GM18909 (cell line): Measurements from ENCODE around the gene FNDC4.

Experiments used
- ATAC-seq: cut with Tn5 transposase; IDR thresholded peaks from one replicate; pipeline ENCODE4 v1.9.1; 2021; ENCODE audit warnings: mild to moderate bottlenecking; ENCODE audit not compliant: unreplicated experiment, poor library complexity

Gene FNDC4

GRCh38 chr2:27495840-27496356, 898 bp upstream of the FNDC4 start:
- no peak for ATAC-seq

GRCh38 chr2:27494284-27494943, 586 bp downstream of the FNDC4 start:
- no peak for ATAC-seq

GRCh38 chr2:27493948-27494283, 1.1 kb downstream of the FNDC4 start:
- ATAC-seq: no peak

- no peak for ATAC-seq
These were observed 2.4 kb downstream of the FNDC4 start for GRCh38 chr2:27492557-27492956.

GRCh38 chr2:27489498-27490397, 5.3 kb downstream of the FNDC4 start, which contains the start of gene IFT172:
Gene IFT172, minus strand, starts transcription at chr2:27489743. Its CDS starts 90 bp downstream, at chr2:27489653.
- peak; percentile 94 for ATAC-seq

GRCh38 chr2:27489118-27489497, 5.9 kb downstream of the FNDC4 start:
- ATAC-seq: no peak

- no peak for ATAC-seq
These were observed 9.5 kb downstream of the FNDC4 start for GRCh38 chr2:27485496-27485895.

- no peak for ATAC-seq
These were observed 23.0 kb downstream of the FNDC4 start for GRCh38 chr2:27471961-27472360.

- ATAC-seq: no peak
These were observed 30.6 kb downstream of the FNDC4 start for GRCh38 chr2:27464443-27464842.

- ATAC-seq: no peak
These were observed 33.9 kb downstream of the FNDC4 start for GRCh38 chr2:27461118-27461517.

- no peak for ATAC-seq
These were observed 41.0 kb downstream of the FNDC4 start for GRCh38 chr2:27453968-27454367.

- no peak for ATAC-seq
These were observed 43.9 kb downstream of the FNDC4 start for GRCh38 chr2:27451095-27451494.

GRCh38 chr2:27448381-27448780, 46.6 kb downstream of the FNDC4 start:
- ATAC-seq: no peak

- ATAC-seq: no peak
These were observed 48.9 kb downstream of the FNDC4 start for GRCh38 chr2:27446057-27446456.

- no peak for ATAC-seq
These were observed 49.4 kb downstream of the FNDC4 start for GRCh38 chr2:27445615-27446014.

- no peak for ATAC-seq
These were observed 49.8 kb downstream of the FNDC4 start for GRCh38 chr2:27445155-27445554.

GRCh38 chr2:27442920-27443282, 52.1 kb downstream of the FNDC4 start:
- no peak for ATAC-seq

GRCh38 chr2:27441958-27442919, 52.8 kb downstream of the FNDC4 start, which contains the start of gene KRTCAP3:
Gene KRTCAP3, plus strand, starts transcription at chr2:27442381. Its CDS starts 32 bp downstream, at chr2:27442413.
- no peak for ATAC-seq
